Effector memory CD4-positive, alpha-beta T cell (primary cell): Measurements from ENCODE around the gene ZNF33B.

Source experiments
- DNase-seq, 3 donors: peaks; one replicate each; pipeline ENCODE4 v3.0.0-alpha.2; 2020
- H3K27ac ChIP-seq: 2 replicates; pipeline ENCODE4 v1.7.0; 2013; ENCODE audit warnings: mild to moderate bottlenecking, low read length, moderate library complexity; ENCODE audit not compliant: insufficient read depth, poor library complexity, severe bottlenecking
- H3K27me3 ChIP-seq: replicated peaks from 2 replicates; pipeline ENCODE4 v1.7.0; 2013; ENCODE audit warnings: mild to moderate bottlenecking, low read length; ENCODE audit not compliant: insufficient read depth, control insufficient read depth, poor library complexity, severe bottlenecking
- H3K36me3 ChIP-seq: 2 replicates; pipeline ENCODE4 v1.7.0; 2013; ENCODE audit warnings: mild to moderate bottlenecking, low read length, moderate library complexity; ENCODE audit not compliant: control insufficient read depth, insufficient read depth
- H3K4me1 ChIP-seq: 2 replicates; pipeline ENCODE4 v1.7.0; 2013; ENCODE audit warnings: low read length, mild to moderate bottlenecking; ENCODE audit not compliant: control insufficient read depth, insufficient read depth, poor library complexity, severe bottlenecking
- H3K4me3 ChIP-seq: 2 replicates; pipeline ENCODE4 v1.7.0; 2013; ENCODE audit warnings: low read length, low read depth, mild to moderate bottlenecking; ENCODE audit not compliant: insufficient read depth, poor library complexity, severe bottlenecking
- H3K9me3 ChIP-seq: 2 replicates; pipeline ENCODE4 v1.7.0; 2013; ENCODE audit warnings: mild to moderate bottlenecking, low read length, moderate library complexity; ENCODE audit not compliant: control insufficient read depth

Gene ZNF33B

GRCh38 chr10:42646214-42646613, 7.8 kb upstream of the ZNF33B start:
- DNase-seq, result no peak
- Histone ChIP-seq H3K4me1 (no peaks in the 10 kb centered on the region), H3K27me3 (no peaks in the 10 kb centered on the region), H3K36me3 (no peaks in the 10 kb centered on the region), H3K9me3 (no peaks in the 10 kb centered on the region), H3K4me3 (no peak overlapping the region), H3K27ac (no peak overlapping the region)

- H3K27me3 ChIP-seq, result no peaks in the 10 kb centered on the region
Observed at GRCh38 chr10:42645516-42645915, 7.1 kb upstream of the ZNF33B start.

GRCh38 chr10:42645103-42645502, 6.7 kb upstream of the ZNF33B start:
- Histone ChIP-seq H3K4me1 (no peaks in the 10 kb centered on the region), H3K27me3 (no peaks in the 10 kb centered on the region), H3K27ac (no peak overlapping the region), H3K4me3 (no peak overlapping the region), H3K9me3 (no peaks in the 10 kb centered on the region), H3K36me3 (no peaks in the 10 kb centered on the region)
- DNase-seq, result no peak

More at GRCh38 chr10:42645516-42645915, 7.1 kb upstream of the ZNF33B start:
- H3K36me3 ChIP-seq, result no peaks in the 10 kb centered on the region
- no peak overlapping the region for H3K4me3 ChIP-seq
- H3K4me1 ChIP-seq, result no peaks in the 10 kb centered on the region
- no peak for DNase-seq
- H3K27ac ChIP-seq, result no peak overlapping the region
- H3K9me3 ChIP-seq, result no peaks in the 10 kb centered on the region

- no peak for DNase-seq
- peaks cover 8% of the 10 kb centered on the region for H3K4me1 ChIP-seq
- no peak overlapping the region for H3K27ac ChIP-seq
- H3K4me3 ChIP-seq, result no peak overlapping the region
- no peaks in the 10 kb centered on the region for H3K36me3 ChIP-seq
- H3K9me3 ChIP-seq, result no peaks in the 10 kb centered on the region
- H3K27me3 ChIP-seq, result no peaks in the 10 kb centered on the region
Observed at GRCh38 chr10:42640610-42641229, 2.4 kb upstream of the ZNF33B start.

GRCh38 chr10:42638821-42639270, 476 bp upstream of the ZNF33B start:
- Histone ChIP-seq H3K4me1 (peaks cover 8% of the 10 kb centered on the region), H3K9me3 (no peaks in the 10 kb centered on the region), H3K4me3 (peak overlapping the region; percentile 65), H3K27ac (peak overlapping the region; percentile 81), H3K27me3 (no peaks in the 10 kb centered on the region), H3K36me3 (peaks cover 5% of the 10 kb centered on the region)
- peak in 1 of 3 donors; percentile 2 for DNase-seq

- Histone ChIP-seq H3K36me3 (peaks cover 11% of the 10 kb centered on the region), H3K27me3 (no peaks in the 10 kb centered on the region), H3K9me3 (no peaks in the 10 kb centered on the region), H3K4me1 (peaks cover 12% of the 10 kb centered on the region), H3K4me3 (peak overlapping the region; percentile 65), H3K27ac (peak overlapping the region; percentile 81)
- DNase-seq, result no peak
Observed at GRCh38 chr10:42637648-42638054, 719 bp downstream of the ZNF33B start.

GRCh38 chr10:42637142-42637541, 1.2 kb downstream of the ZNF33B start:
- H3K9me3 ChIP-seq, result no peaks in the 10 kb centered on the region
- peaks cover 14% of the 10 kb centered on the region for H3K36me3 ChIP-seq
- no peak overlapping the region for H3K27ac ChIP-seq
- H3K27me3 ChIP-seq, result no peaks in the 10 kb centered on the region
- DNase-seq, result no peak
- H3K4me1 ChIP-seq, result peaks cover 12% of the 10 kb centered on the region
- no peak overlapping the region for H3K4me3 ChIP-seq

- Histone ChIP-seq H3K4me3 (no peak overlapping the region), H3K36me3 (peaks cover 24% of the 10 kb centered on the region), H3K4me1 (peaks cover 12% of the 10 kb centered on the region), H3K27ac (no peak overlapping the region), H3K27me3 (no peaks in the 10 kb centered on the region), H3K9me3 (no peaks in the 10 kb centered on the region)
- no peak for DNase-seq
Observed at GRCh38 chr10:42635098-42635497, 3.3 kb downstream of the ZNF33B start.

GRCh38 chr10:42632564-42632963, 5.8 kb downstream of the ZNF33B start:
- DNase-seq, result no peak
- no peak overlapping the region for H3K27ac ChIP-seq
- no peak overlapping the region for H3K4me3 ChIP-seq
- H3K4me1 ChIP-seq, result peaks cover 8% of the 10 kb centered on the region
- H3K9me3 ChIP-seq, result no peaks in the 10 kb centered on the region
- H3K27me3 ChIP-seq, result no peaks in the 10 kb centered on the region
- H3K36me3 ChIP-seq, result peaks cover 40% of the 10 kb centered on the region

GRCh38 chr10:42630537-42631134, 7.7 kb downstream of the ZNF33B start:
- no peak overlapping the region for H3K27ac ChIP-seq
- H3K36me3 ChIP-seq, result peaks cover 50% of the 10 kb centered on the region
- no peaks in the 10 kb centered on the region for H3K9me3 ChIP-seq
- H3K4me1 ChIP-seq, result peaks cover 5% of the 10 kb centered on the region
- no peak overlapping the region for H3K4me3 ChIP-seq
- DNase-seq, result no peak
- H3K27me3 ChIP-seq, result no peaks in the 10 kb centered on the region
